RPMI8226 (cell line): ENCODE measurements around the gene EFCAB10.
"Not testable (repeated sequence)": the region's sequence is repeated elsewhere in the genome, so short reads cannot be mapped to it uniquely, and the experiment has no call there.

ENCODE experiments used
- DNase-seq: peaks from one replicate; pipeline ENCODE4 v3.0.0-alpha.2; 2015

The EFCAB10 gene

GRCh38 chr7:105581066-105581811, at the start of gene EFCAB10:
EFCAB10 (minus strand) TSS chr7:105581493; CDS start chr7:105581463, 30 bp downstream.
- DNase-seq, result no peak

GRCh38 chr7:105625986-105626385, 44.7 kb upstream of the EFCAB10 start:
- DNase-seq, result no peak

GRCh38 chr7:105623906-105624305, 42.6 kb upstream of the EFCAB10 start:
- no peak for DNase-seq

GRCh38 chr7:105623378-105623777, 42.1 kb upstream of the EFCAB10 start:
- DNase-seq, result no peak

- DNase-seq, result no peak
Measured at GRCh38 chr7:105622106-105622731, 40.9 kb upstream of the EFCAB10 start.

GRCh38 chr7:105621617-105622016, 40.3 kb upstream of the EFCAB10 start:
- no peak for DNase-seq

- no peak for DNase-seq
Measured at GRCh38 chr7:105621176-105621575, 39.9 kb upstream of the EFCAB10 start.

GRCh38 chr7:105619590-105619989, 38.3 kb upstream of the EFCAB10 start:
- DNase-seq, result no peak

GRCh38 chr7:105618016-105618296, 36.7 kb upstream of the EFCAB10 start:
- no peak for DNase-seq

GRCh38 chr7:105617280-105618015, 36.2 kb upstream of the EFCAB10 start:
- peak; percentile 32 for DNase-seq

GRCh38 chr7:105614341-105614840, 33.1 kb upstream of the EFCAB10 start:
- no peak for DNase-seq

- no peak for DNase-seq
Measured at GRCh38 chr7:105613611-105614330, 32.5 kb upstream of the EFCAB10 start.

GRCh38 chr7:105612806-105613205, 31.5 kb upstream of the EFCAB10 start:
- DNase-seq, result no peak

GRCh38 chr7:105611856-105612775, 30.8 kb upstream of the EFCAB10 start:
- DNase-seq, result peak; percentile 34

GRCh38 chr7:105610165-105610930, 29.1 kb upstream of the EFCAB10 start:
- DNase-seq, result no peak

GRCh38 chr7:105602325-105603305, 21.3 kb upstream of the EFCAB10 start:
- DNase-seq, result no peak

- DNase-seq, result no peak
Measured at GRCh38 chr7:105600720-105601550, 19.6 kb upstream of the EFCAB10 start.

- no peak for DNase-seq
Measured at GRCh38 chr7:105599551-105599950, 18.3 kb upstream of the EFCAB10 start.

- not testable (repeated sequence) for DNase-seq
Measured at GRCh38 chr7:105599080-105599479, 17.8 kb upstream of the EFCAB10 start.
